Astrocyte (in vitro differentiated cells and primary cell): ENCODE data around the gene USP47.

Source experiments
- EZH2 ChIP-seq: IDR thresholded peaks from 2 replicates; pipeline ENCODE4 v1.6.1; 2012; ENCODE audit warnings: mild to moderate bottlenecking, low read length, inconsistent platforms; ENCODE audit not compliant: insufficient read depth
- TF ChIP-seq, protein P1 (sequence below): IDR thresholded peaks from 2 replicates; pipeline ENCODE4 v1.5.1; 2011; ENCODE audit warnings: low read depth, mild to moderate bottlenecking, inconsistent platforms, low read length, moderate library complexity; ENCODE audit not compliant: insufficient read depth

DNA sequence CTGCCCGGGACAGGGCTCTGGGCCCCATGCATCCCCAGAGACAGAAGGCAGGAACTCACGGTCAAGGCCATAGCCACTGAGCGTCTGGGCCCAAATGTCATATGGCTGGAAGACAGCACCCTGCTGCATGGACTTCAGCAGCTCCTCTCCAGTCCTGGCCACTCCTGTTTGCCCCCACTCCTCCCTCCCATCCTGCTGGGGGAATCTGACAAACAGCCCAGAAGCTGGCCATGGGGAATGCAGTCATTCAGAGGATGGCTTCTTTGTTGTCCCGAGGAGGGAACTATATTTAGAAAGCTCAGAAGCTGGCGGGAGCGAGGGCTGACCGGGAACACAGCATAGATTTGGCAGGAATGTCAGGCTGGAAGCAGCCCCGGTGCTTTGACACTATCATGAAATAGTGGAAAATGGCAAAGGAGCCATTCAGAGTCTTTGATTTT lies 131.6 kb downstream of the USP47 start:
- TF ChIP-seq, protein P1, sequence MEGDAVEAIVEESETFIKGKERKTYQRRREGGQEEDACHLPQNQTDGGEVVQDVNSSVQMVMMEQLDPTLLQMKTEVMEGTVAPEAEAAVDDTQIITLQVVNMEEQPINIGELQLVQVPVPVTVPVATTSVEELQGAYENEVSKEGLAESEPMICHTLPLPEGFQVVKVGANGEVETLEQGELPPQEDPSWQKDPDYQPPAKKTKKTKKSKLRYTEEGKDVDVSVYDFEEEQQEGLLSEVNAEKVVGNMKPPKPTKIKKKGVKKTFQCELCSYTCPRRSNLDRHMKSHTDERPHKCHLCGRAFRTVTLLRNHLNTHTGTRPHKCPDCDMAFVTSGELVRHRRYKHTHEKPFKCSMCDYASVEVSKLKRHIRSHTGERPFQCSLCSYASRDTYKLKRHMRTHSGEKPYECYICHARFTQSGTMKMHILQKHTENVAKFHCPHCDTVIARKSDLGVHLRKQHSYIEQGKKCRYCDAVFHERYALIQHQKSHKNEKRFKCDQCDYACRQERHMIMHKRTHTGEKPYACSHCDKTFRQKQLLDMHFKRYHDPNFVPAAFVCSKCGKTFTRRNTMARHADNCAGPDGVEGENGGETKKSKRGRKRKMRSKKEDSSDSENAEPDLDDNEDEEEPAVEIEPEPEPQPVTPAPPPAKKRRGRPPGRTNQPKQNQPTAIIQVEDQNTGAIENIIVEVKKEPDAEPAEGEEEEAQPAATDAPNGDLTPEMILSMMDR, result no peak
- TF ChIP-seq EZH2, result no peak
